HG03103 (cell line): Measurements from ENCODE around the gene ACP7.
"Not testable (repeated sequence)": the region's sequence is repeated elsewhere in the genome, so short reads cannot be mapped to it uniquely, and the experiment has no call there.

Experiments
- ATAC-seq: cut with Tn5 transposase; IDR thresholded peaks from one replicate; pipeline ENCODE4 v1.9.1; 2021; ENCODE audit warnings: low read depth; ENCODE audit not compliant: unreplicated experiment

ACP7 gene, protein sequence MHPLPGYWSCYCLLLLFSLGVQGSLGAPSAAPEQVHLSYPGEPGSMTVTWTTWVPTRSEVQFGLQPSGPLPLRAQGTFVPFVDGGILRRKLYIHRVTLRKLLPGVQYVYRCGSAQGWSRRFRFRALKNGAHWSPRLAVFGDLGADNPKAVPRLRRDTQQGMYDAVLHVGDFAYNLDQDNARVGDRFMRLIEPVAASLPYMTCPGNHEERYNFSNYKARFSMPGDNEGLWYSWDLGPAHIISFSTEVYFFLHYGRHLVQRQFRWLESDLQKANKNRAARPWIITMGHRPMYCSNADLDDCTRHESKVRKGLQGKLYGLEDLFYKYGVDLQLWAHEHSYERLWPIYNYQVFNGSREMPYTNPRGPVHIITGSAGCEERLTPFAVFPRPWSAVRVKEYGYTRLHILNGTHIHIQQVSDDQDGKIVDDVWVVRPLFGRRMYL

DNA sequence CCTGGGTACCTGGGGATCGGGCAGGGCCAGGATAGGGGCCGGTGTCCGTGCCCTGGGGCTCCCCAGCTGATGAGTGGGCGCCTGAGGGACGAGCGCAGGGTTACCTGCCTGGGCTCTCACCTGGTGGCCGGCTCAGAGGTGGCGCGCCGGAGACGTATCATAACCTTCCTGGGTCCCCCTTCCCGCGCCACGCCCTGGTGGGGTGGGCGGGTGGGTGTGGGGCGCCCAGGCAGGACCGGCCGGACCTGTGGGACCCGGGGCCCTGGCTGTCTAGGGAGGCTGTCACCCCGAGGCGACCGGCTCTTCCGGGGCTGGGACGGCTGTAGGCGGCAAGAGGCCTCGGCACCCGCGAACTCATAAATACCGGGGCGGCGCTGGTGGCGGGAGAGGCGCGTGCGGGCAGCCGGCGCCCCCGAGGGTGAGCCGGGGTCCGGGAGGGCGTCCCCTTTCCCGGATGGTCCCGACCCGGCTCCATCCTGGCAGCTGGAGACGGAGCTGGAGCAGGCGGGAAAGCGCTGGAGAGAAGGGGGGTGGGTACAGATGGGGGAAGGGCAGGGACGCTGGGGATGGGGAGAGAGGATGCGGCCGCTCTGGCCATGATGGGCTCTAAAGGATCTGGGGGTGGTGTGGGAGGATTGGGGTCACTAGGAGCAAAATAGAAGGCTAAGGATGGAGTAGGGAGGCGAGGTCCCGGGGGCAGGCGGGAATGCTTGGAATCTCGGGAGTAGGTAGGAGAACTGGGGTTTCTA, at the start of gene ACP7:
Gene ACP7, plus strand, starts transcription at position 386 of the 749 bp plus-strand sequence. CDS start 902 bp downstream, outside the sequence.
- no peak for ATAC-seq

DNA sequence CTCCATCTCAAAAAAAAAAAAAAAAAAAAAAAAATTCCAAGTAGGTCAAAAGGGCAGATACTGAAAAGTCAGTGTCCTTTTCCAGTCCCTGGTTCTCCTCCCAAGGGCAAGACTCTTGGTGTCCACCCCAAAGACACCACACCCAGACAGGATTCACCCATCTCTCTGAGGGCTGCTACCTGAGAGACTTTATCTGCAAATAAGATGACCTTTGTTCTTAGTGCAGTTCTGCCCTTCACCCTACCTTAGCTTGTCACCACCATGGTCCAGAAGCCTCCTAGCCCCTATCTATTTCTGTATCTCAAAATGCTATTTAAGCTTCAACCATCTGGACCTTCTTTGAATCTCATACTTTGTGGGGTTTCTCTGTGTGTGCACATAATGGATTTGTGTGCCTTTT, 47.6 kb upstream of the ACP7 start:
- no peak for ATAC-seq

DNA sequence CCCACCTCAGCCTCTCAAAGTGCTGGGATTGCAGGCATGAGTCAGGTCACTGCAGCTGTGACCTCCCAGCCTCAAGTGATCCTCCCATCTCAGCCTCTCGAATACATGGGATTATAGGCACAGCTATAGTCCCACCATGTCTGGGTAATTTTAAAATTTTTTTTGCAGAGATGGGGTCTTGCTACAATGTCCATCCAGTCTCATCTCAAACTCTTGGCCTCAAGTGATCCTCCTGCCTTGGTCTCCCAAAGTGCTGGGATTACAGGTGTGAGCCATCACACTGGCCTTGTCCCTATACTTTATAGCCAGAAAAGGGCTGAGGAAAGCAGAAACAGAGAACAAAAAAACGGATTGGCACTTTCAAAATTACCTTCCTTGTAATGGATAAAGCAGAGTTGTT, 47.0 kb upstream of the ACP7 start:
- ATAC-seq, result no peak

DNA sequence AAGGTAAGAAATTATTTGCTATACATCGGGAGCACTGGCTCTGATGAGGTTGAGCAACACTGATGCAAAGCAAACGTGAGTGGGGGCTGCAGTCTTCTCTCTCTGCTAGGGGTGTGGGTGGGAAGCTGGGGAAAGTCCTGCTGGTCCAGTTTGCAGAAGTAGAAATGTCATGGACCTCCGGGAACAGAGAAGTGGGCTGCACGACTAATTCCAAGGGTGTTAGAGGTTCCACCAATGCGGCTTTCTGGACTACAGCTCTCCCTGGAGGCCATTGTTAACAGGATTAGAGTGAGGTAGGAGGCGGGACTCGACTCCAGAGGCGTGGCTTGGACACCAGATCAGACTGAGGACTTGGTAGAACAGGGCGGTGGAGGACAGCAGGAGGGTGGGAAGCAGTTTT, 46.1 kb upstream of the ACP7 start:
- no peak for ATAC-seq

DNA sequence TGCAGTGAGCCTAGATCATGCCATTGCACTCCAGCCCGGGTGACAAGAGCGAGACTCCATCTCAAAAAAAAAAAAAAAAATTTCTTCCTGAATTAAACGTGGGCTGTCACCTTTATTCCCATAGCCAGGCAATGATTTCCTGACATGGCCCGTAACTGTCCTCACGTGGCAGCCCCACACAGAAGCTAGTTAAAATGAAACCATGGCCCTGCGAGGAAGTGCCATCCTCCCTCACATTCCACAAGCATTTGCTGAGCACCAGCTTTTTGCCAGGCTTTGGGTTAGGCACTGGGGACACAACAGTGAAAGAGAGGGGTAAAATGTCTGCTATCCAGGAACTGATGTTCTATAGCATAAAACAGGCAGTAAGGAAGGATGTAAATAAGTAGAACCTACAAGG, 38.7 kb upstream of the ACP7 start:
- no peak for ATAC-seq

DNA sequence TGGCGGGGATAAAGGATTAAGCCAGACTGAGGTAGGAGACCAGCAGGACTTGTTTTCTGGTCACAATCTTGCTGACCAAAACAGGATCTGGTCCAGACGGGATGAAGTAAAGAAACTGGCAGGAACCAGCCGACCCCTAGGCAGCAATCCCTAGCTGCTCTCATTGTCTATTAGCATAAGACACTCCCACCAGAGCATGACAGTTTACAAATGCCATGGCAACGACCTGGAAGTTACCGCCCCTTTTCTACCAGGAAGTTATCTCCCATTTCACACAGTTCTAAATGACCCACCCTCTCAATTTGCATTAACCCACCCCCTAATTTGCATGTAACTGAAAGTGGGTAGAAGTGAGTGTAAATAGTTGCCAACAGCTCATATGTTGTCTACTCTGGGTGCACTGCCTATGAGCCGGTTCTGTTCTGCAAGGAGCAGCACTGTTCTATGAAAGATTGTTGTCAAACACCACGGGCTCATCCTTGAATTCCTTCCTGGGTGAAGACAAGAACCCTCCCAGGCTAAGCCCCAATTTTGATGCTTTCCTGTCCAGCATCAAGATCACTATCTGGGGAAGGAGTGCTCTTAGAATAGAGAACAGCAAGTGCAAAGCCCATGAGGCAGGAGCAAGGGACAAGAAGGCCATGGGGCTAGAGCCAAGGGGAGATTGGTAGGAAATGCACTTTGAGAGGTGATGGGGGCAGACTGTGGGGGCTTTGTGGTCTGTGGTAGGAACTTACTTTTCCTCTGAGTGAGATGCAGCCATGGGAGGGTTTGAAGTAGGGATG, 37.9 kb upstream of the ACP7 start:
- no peak for ATAC-seq

DNA sequence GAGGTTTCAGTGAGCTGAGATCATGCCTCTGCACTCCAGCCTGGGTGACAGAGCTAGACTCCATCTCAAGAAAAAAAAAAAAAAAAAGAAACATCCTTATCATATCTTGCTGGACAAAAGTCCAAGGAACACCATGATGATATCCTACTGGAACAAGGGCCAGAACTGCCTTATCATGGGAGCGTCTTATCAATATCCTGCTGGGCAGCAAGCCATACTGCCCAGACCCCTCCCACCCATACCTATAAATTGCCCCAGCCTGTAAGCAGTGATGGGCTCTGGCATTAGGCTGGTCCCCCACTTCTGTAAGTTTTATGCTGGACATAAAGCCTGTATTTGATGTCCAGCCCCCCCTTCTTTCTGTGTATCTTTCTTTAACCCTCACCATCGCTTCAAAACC, 37.1 kb upstream of the ACP7 start:
- ATAC-seq, result no peak

DNA sequence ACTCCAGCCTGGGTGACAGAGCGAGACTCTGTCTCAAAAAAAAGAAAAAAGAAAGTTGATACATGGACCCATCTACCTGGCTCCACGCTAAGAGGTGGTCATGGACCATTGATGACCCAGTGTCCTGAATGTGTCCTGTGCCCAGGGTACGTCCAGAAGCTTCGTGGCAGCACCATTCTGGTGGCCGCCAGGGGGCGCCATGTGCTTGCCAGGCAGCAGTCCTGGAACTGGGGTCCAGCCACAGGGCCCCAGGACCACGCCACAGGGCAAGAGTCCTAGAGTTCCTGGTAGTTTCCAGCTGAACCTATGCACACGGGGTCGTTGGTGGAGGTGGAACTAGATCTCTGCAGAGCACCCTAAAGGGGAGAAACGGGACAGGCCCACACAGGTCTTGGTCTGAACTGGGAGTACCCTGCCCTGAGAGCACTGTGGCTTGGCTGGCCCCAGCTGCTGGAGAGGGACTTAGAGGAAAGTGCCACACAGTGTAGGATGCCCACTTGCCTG, 31.9 kb upstream of the ACP7 start:
- ATAC-seq, result no peak

DNA sequence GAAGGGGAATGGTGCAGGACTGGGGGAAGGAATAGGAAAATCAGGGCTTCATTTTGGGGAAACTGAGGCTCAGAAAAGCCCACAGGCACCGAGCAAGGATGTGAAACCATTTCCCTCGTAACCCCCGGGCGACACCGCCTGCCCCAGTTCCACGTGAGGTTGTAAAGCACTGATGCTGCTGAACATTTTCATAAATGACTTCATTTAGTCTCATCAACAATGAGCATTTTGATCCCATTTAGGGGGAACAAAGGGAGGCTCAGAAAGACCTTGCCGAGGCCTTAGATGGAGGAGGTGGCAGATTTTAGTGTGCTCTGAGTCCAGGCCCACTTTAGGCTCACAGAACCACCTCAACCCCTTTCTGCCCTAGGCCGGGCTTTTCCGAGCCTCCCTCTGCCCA, 31.3 kb upstream of the ACP7 start:
- ATAC-seq, result no peak

DNA sequence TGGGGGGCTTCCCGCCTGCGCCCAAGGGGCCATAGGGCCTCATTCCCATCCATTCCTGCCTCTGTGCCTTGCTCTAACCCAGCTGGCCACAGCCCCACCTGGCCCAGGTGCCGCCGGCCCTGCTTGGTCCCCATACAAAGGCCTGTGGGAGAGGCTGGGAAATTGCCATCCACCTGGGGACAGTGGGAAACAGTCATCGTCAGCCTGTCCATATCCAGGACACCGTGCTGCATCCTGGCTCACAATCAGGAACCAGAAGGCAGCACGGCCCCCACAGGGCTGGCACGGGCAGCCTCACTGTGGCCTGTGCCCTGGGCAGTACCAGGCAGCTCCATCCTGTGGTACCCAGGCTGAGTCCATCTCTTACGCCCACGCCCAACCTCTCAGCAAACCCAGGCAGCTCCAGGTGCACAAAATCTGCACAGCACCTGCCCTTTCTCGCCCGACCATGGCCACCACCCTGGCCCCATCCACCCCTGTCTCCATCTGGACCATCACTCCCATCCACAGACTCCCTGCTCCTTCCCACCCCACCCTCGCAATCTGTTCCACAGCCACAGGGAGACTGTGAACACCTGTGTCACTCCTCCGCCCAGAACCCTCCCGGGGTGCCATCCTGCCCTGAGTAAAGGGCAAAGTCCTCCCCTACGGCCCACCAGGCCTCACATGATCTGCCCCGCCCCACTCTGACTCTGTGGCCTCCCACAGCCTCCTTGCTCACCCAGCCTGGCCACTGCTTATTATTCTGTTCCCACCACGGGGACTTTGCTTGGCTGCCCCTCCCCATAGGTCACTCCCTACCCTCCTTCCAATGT, 30.7 kb upstream of the ACP7 start:
- no peak for ATAC-seq

DNA sequence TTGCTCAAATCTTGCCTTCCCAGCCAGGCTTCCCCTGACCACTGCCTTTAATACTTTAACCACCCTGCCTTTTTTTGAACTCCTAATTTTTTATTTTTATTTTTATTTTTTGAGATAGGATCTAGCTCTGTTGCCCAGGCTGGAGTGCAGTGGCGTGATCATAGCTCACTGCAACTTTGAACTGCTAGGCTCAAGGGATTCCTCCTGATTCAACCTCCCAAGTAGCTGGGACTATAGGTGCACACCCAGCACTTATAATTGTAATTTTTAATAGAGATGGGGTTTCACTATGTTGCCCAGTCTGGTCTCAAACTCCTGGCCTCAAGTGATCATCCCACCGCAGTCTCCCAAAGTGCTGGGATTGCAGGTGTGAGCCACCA, 30.1 kb upstream of the ACP7 start:
- no peak for ATAC-seq

DNA sequence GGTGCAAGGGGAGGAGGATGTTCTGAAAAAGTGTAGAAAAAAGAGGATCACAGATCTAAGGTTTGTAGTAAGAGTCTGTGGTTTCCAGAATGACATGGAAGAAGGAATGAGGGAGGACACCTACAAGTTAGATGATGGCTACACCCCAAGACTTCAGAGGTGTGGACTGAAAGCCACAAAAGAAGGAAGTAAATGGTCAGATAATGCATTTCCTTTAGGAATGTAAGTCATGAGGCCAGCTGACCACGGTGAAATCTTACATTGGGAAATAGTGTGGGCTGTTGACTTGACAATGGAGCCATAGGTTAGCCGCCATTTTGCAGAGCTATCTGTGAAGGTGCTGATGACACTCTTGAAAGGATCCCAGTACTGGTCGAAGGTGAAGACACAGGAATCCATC, 26.6 kb upstream of the ACP7 start:
- no peak for ATAC-seq

DNA sequence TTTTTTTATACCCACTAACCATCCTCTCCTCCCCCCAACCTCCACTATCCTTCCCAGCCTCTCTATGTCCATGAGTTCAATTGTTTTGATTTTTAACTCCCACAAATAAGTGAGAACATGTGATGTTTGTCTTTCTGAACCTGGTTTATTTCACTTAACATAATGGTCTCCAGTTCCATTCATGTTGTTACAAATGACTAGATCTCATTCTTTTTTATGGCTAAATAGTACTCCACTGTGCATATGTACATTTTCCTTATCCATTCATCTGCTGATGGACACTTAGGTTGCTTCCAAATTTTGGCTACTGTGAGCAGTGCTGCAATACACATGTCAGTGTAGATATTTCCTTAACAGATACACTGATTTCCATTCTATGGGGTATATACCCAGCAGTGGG, 24.9 kb upstream of the ACP7 start:
- no peak for ATAC-seq

DNA sequence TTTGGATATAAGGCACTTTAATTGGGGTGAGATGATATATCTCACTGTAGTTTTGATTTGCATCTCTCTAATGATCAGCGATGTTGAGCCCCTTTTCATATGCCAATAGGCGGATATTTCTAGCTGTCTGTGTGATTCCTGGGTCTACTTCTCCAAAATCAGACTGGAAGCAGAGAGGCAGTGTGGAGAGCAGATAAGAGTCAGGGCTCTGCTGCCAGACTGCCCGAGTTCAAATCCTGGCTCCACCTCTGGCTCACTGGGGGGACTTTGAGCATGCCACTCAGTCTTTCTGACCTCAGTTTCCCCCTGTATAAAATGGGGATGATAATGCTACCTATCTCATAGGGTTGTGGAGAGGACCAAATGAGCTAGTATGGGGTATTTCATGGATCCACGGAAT, 24.0 kb upstream of the ACP7 start:
- ATAC-seq, result no peak

DNA sequence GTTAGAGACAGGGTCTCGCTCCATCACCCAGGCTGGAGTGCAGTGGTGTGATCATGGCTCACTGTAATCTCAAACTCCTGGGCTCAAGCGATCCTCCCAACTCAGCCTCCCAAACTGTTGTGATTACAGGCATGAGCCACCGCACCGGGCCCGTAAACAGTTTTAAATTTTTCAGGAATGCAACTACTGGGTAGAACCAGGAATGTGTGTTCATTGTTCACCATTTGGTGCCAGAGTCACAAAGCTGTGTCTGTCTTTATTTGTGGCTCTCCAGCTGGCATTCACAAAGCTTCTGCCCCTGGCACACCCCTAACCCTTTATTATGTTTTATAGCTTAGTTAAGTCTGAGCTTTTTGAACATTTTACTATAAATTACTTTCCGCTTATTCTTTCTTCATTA, 19.8 kb upstream of the ACP7 start:
- ATAC-seq, result no peak

DNA sequence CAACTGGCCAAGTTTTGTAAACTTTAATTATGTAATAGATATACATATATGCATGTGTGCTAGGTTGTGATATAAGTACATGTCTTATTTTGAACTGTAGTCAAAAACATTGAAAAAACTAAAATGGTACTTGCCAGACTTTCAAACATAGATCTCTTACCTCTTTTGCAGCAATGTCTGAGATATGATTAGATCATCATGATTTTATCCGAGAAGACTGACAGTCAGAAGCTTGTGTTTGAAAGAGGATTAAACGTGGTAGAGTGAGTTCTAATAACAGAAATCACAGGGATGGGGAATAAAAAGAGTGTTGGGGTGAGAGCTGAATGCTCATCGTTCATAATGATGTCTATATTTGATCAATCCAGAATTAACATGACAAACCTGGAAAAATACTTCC, 18.2 kb upstream of the ACP7 start:
- ATAC-seq, result no peak

DNA sequence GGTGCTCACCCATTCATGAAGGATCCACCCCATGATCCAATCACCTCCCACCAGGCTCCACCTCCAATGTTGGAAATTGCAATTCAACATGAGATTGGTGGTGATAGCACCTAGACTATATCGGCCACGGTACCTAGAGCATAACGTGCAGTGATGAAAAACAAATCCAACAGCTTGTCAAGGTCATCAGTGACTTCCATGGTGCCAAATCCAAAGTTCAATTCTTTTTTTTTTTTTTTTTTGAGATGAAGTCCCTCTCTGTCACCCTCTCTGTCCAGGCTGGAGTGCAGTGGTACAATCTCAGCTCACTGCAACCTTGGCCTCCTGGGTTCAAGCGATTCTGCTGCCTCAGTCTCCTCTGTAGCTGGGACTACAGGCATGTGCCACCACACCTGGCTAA, 17.1 kb upstream of the ACP7 start:
- ATAC-seq, result no peak

DNA sequence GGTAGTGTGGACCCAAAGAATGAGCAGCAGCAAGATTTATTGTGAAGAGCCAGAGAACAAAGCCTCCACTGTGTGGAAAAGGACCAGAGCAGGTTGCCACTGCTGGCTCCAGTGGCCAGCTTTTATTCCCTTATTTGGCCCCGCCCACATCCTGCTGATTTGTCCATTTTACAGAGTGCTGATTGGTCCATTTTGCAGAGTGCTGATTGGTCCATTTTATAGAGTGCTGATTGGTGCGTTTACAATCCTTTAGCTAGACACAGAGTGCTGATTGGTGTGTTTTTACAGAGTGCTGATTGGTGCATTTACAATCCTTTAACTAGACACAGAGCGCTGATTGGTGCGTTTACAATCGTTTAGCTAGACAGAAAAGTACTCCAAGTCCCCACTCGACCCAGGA, 15.9 kb upstream of the ACP7 start:
- not testable (repeated sequence) for ATAC-seq

DNA sequence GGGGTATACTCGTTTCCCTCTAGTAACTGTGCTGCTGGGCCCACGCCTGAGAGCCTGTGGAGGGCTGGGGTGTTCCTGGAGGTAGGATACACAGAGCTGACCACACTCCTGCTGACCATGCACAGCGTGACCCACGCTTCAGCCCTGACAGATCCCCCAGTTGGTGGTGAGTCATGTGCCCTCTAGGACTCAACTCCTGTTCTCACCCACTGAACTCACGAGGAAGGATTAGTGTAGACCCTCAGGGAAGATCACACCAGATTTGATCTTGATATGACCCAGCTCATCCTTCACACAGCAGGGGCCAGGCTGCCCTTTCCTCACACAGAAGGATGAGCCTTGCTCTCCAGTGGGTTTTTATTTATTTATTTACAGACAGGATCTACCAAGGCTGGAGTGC, 13.3 kb upstream of the ACP7 start:
- no peak for ATAC-seq

DNA sequence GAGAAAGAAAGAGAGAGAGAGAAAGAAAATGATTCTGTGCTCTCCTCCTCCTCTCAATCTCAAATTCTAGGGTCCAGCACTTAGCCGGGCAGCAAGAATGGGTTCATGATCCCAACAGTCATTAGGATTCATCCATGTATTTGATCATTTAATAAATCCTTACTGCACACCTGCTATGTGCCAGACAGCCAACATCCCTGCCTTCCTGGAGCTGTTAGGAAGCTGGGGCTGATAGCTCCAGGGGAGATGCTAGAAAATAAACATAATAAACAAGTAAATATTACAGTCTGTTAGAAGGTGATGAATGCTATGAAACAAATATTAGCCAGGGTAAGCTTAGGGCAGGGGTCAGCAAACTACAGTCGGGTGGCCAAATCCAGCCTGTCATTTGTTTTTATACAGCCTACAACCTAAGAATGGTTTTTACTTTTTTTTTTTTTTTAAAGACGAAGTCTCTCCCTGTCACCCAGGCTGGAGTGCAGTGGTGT, 9.9 kb upstream of the ACP7 start:
- ATAC-seq, result no peak
